ENCODE results near the gene GAS2.

Gene GAS2

GRCh38 chr11:22749536-22749935 is 83.1 kb downstream of the GAS2 start:
- Histone ChIP-seq H3K4me1 (ENCODE audit: control insufficient read depth in 1 of 2, insufficient read depth in 1 of 2, low read depth in 1 of 2, low read length in 1 of 2) (no peaks in the 10 kb centered on the region), H3K9me3 (no peaks in the 10 kb centered on the region), H3K36me3 (no peaks in the 10 kb centered on the region), H3K4me3 (ENCODE audit: low read depth in 1 of 2, low read length in 1 of 2) (no peak overlapping the region), H3K27ac (no peak overlapping the region), H3K27me3 (no peaks in the 10 kb centered on the region)
- TF ChIP-seq CTCF (IDR thresholded peaks at IDR 0.05): no peak

GRCh38 chr11:22752908-22753310 is 86.5 kb downstream of the GAS2 start:
- H3K4me1 ChIP-seq (ENCODE audit: control insufficient read depth in 1 of 2, insufficient read depth in 1 of 2, low read depth in 1 of 2, low read length in 1 of 2): no peaks in the 10 kb centered on the region
- no peak overlapping the region for H3K27ac ChIP-seq
- no peaks in the 10 kb centered on the region for H3K36me3 ChIP-seq
- no peak overlapping the region for H3K4me3 ChIP-seq (ENCODE audit: low read depth in 1 of 2, low read length in 1 of 2)
- H3K9me3 ChIP-seq: no peaks in the 10 kb centered on the region
- no peaks in the 10 kb centered on the region for H3K27me3 ChIP-seq
- TF ChIP-seq CTCF (IDR thresholded peaks at IDR 0.05): no peak

- H3K27ac ChIP-seq: no peak overlapping the region
- no peaks in the 10 kb centered on the region for H3K27me3 ChIP-seq
- H3K4me3 ChIP-seq (ENCODE audit: low read depth in 1 of 2, low read length in 1 of 2): no peak overlapping the region
- TF ChIP-seq CTCF (IDR thresholded peaks at IDR 0.05): no peak
- no peaks in the 10 kb centered on the region for H3K4me1 ChIP-seq (ENCODE audit: control insufficient read depth in 1 of 2, insufficient read depth in 1 of 2, low read depth in 1 of 2, low read length in 1 of 2)
- H3K9me3 ChIP-seq: no peaks in the 10 kb centered on the region
- no peaks in the 10 kb centered on the region for H3K36me3 ChIP-seq
Observed at GRCh38 chr11:22753416-22753815, 87.0 kb downstream of the GAS2 start.

- Histone ChIP-seq H3K4me1 (ENCODE audit: control insufficient read depth in 1 of 2, insufficient read depth in 1 of 2, low read depth in 1 of 2, low read length in 1 of 2) (no peaks in the 10 kb centered on the region), H3K36me3 (no peaks in the 10 kb centered on the region), H3K27ac (no peak overlapping the region)
Observed at GRCh38 chr11:22761066-22761465, 94.7 kb downstream of the GAS2 start.

GRCh38 chr11:22763166-22763565 is 96.8 kb downstream of the GAS2 start:
- Histone ChIP-seq H3K36me3 (no peaks in the 10 kb centered on the region), H3K27ac (no peak overlapping the region), H3K27me3 (no peaks in the 10 kb centered on the region), H3K4me1 (ENCODE audit: control insufficient read depth in 1 of 2, insufficient read depth in 1 of 2, low read depth in 1 of 2, low read length in 1 of 2) (no peaks in the 10 kb centered on the region), H3K4me3 (ENCODE audit: low read depth in 1 of 2, low read length in 1 of 2) (no peak overlapping the region), H3K9me3 (no peaks in the 10 kb centered on the region)
- no peak for TF ChIP-seq CTCF (IDR thresholded peaks at IDR 0.05)

More at GRCh38 chr11:22761066-22761465, 94.7 kb downstream of the GAS2 start:
- H3K4me3 ChIP-seq (ENCODE audit: low read depth in 1 of 2, low read length in 1 of 2): no peak overlapping the region
- TF ChIP-seq CTCF (IDR thresholded peaks at IDR 0.05): no peak
- no peaks in the 10 kb centered on the region for H3K27me3 ChIP-seq
- no peaks in the 10 kb centered on the region for H3K9me3 ChIP-seq

- H3K9me3 ChIP-seq: no peaks in the 10 kb centered on the region
- H3K36me3 ChIP-seq: no peaks in the 10 kb centered on the region
- no peak overlapping the region for H3K27ac ChIP-seq
- no peak overlapping the region for H3K4me3 ChIP-seq (ENCODE audit: low read depth in 1 of 2, low read length in 1 of 2)
- no peak for TF ChIP-seq CTCF (IDR thresholded peaks at IDR 0.05)
- H3K4me1 ChIP-seq (ENCODE audit: control insufficient read depth in 1 of 2, insufficient read depth in 1 of 2, low read depth in 1 of 2, low read length in 1 of 2): no peaks in the 10 kb centered on the region
- no peaks in the 10 kb centered on the region for H3K27me3 ChIP-seq
Observed at GRCh38 chr11:22764735-22765134, 98.3 kb downstream of the GAS2 start.
